Parathyroid adenoma (tissue), 2 donors: ENCODE results near the gene DMRT3.

Experiments used
- H2AFZ ChIP-seq: fragments of 300-600 bp; sonication (generic); one replicate; pipeline ENCODE4 v1.7.0; 2017; ENCODE audit warnings: antibody characterized with exemption, mild to moderate bottlenecking
- H3K27ac ChIP-seq: fragments of 300-600 bp; sonication (generic); one replicate; pipeline ENCODE4 v1.7.0; 2017
- H3K27me3 ChIP-seq: fragments of 300-600 bp; sonication (generic); one replicate; pipeline ENCODE4 v1.7.0; 2017; ENCODE audit warnings: low read length; ENCODE audit not compliant: control insufficient read depth, insufficient read depth
- H3K36me3 ChIP-seq: fragments of 300-600 bp; sonication (generic); one replicate; pipeline ENCODE4 v1.7.0; 2017; ENCODE audit warnings: low read length; ENCODE audit not compliant: control insufficient read depth, insufficient read depth
- H3K4me1 ChIP-seq: fragments of 300-600 bp; sonication (generic); one replicate; pipeline ENCODE4 v1.7.0; 2017; ENCODE audit warnings: control low read depth
- H3K4me2 ChIP-seq: fragments of 300-600 bp; sonication (generic); one replicate; pipeline ENCODE4 v1.7.0; 2017; ENCODE audit warnings: low read length
- H3K4me3 ChIP-seq: fragments of 300-600 bp; sonication (generic); one replicate; pipeline ENCODE4 v1.7.0; 2017; ENCODE audit warnings: low read depth, low read length
- H3K79me2 ChIP-seq: fragments of 300-600 bp; sonication (generic); one replicate; pipeline ENCODE4 v1.7.0; 2017; ENCODE audit warnings: control low read depth
- H3K9ac ChIP-seq: fragments of 300-600 bp; sonication (generic); one replicate; pipeline ENCODE4 v1.7.0; 2017; ENCODE audit warnings: mild to moderate bottlenecking
- H3K9me3 ChIP-seq: fragments of 300-600 bp; sonication (generic); one replicate; pipeline ENCODE4 v1.7.0; 2017; ENCODE audit warnings: low read length; ENCODE audit not compliant: control insufficient read depth
- TF ChIP-seq, protein P1 (sequence below): fragments of 300-600 bp; sonication (generic); IDR thresholded peaks from one replicate; pipeline ENCODE4 v1.7.0; 2017; ENCODE audit warnings: antibody characterized with exemption, mild to moderate bottlenecking
- donor health status: primary hyperparathyroidism.

DMRT3 gene

DNA sequence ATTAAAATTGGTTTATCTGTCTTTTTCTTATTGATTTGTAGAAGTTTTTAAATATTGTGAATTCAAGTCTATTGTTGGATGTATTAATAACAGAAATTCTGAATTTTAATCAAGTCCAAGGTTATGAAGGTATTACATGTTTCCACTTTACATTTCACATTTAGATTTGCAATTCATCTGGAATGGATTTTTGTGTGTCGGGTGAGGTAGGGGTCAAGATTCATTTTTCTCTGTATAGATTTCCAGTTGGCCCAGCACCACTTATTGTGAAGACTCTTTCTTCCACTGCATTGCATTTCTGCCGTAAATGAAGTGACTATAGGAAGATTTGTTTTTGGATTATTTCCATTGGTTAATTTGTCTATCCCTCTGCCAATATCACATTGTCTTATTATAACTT is 38.2 kb downstream of the DMRT3 start:
- no peaks in the 10 kb centered on the region for H3K79me2 ChIP-seq
- H3K9me3 ChIP-seq = no peaks in the 10 kb centered on the region
- TF ChIP-seq, protein P1, sequence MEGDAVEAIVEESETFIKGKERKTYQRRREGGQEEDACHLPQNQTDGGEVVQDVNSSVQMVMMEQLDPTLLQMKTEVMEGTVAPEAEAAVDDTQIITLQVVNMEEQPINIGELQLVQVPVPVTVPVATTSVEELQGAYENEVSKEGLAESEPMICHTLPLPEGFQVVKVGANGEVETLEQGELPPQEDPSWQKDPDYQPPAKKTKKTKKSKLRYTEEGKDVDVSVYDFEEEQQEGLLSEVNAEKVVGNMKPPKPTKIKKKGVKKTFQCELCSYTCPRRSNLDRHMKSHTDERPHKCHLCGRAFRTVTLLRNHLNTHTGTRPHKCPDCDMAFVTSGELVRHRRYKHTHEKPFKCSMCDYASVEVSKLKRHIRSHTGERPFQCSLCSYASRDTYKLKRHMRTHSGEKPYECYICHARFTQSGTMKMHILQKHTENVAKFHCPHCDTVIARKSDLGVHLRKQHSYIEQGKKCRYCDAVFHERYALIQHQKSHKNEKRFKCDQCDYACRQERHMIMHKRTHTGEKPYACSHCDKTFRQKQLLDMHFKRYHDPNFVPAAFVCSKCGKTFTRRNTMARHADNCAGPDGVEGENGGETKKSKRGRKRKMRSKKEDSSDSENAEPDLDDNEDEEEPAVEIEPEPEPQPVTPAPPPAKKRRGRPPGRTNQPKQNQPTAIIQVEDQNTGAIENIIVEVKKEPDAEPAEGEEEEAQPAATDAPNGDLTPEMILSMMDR = no peak
- no peaks in the 10 kb centered on the region for H3K4me1 ChIP-seq
- H3K27ac ChIP-seq = no peak overlapping the region
- H2AFZ ChIP-seq = no peak overlapping the region
- no peak overlapping the region for H3K9ac ChIP-seq
- no peak overlapping the region for H3K4me2 ChIP-seq
- no peaks in the 10 kb centered on the region for H3K27me3 ChIP-seq
- H3K4me3 ChIP-seq = no peak overlapping the region
- no peaks in the 10 kb centered on the region for H3K36me3 ChIP-seq

DNA sequence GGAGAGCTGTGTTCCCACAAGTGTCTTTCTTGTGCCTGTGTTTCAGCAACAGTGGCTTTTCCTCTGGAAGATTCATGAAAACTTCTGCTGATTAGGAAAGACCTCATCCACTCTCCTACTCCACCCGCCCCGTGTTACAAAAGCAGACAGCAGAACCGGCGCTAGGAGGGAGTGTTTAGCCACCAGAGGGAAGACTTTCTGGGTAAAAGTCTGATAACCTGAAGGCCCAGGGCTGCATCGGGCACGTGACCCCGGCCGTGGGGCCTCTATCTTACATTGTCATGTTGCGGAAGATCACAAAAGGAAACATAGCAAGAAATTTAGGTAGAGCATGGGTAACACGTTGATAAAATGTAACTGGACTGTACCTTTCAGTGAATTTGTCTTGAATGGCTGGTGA is 41.7 kb downstream of the DMRT3 start:
- TF ChIP-seq, protein P1 = peak; percentile 63
- H3K27me3 ChIP-seq = no peaks in the 10 kb centered on the region
- H3K27ac ChIP-seq = no peak overlapping the region
- H3K9me3 ChIP-seq = no peaks in the 10 kb centered on the region
- no peak overlapping the region for H3K4me2 ChIP-seq
- H3K9ac ChIP-seq = no peak overlapping the region
- no peak overlapping the region for H3K4me3 ChIP-seq
- no peaks in the 10 kb centered on the region for H3K36me3 ChIP-seq
- no peak overlapping the region for H2AFZ ChIP-seq
- no peaks in the 10 kb centered on the region for H3K4me1 ChIP-seq
- H3K79me2 ChIP-seq = no peaks in the 10 kb centered on the region

DNA sequence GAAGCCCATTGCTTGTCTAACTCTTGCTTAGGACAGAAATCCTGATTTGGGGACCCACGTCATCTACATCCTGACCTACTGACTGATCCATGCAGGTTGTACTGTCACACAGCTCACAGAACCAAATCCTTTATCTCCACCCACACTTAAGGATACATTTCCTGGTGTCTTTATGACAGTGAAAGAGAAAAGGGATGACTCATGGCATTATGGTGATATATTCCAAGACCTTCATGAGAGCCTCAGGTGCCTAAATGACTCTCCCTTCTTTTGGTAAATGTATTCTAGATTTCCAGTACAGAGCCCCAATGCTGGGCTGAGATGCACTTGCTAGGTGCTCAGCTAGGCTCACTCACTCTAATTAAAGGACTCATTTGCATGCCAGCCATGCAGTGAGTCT is 47.7 kb downstream of the DMRT3 start:
- Histone ChIP-seq H3K9ac (no peak overlapping the region), H3K4me1 (no peaks in the 10 kb centered on the region), H3K36me3 (no peaks in the 10 kb centered on the region), H3K27ac (no peak overlapping the region), H2AFZ (no peak overlapping the region), H3K4me3 (no peak overlapping the region), H3K4me2 (no peak overlapping the region), H3K9me3 (no peaks in the 10 kb centered on the region), H3K27me3 (no peaks in the 10 kb centered on the region), H3K79me2 (no peaks in the 10 kb centered on the region)
- TF ChIP-seq, protein P1 = no peak

DNA sequence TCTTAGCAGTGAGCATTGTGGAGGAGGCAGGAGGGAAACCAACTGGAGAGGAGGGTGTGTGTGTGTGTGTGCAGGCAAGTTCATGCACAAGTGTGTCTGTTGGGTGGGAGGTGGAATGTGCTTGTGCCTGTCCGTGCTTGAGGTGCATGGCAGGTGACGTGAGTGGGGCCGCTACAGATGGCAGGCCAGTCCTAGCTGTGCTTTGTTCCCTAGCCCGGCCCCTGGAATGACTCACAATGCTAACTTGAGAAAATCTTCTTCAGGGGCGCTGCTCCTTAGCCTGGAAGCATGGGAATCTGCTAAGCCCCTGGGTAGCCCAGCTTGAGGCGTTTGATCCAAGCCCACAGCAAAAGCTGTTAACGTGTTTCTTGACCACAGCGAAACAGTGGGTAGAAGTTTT is 48.7 kb downstream of the DMRT3 start:
- no peak overlapping the region for H3K4me2 ChIP-seq
- H3K9me3 ChIP-seq = no peaks in the 10 kb centered on the region
- no peak overlapping the region for H3K9ac ChIP-seq
- no peak overlapping the region for H3K4me3 ChIP-seq
- no peak overlapping the region for H3K27ac ChIP-seq
- H3K36me3 ChIP-seq = no peaks in the 10 kb centered on the region
- H3K27me3 ChIP-seq = no peaks in the 10 kb centered on the region
- H2AFZ ChIP-seq = no peak overlapping the region
- no peaks in the 10 kb centered on the region for H3K79me2 ChIP-seq
- no peaks in the 10 kb centered on the region for H3K4me1 ChIP-seq
- TF ChIP-seq, protein P1 = no peak

DNA sequence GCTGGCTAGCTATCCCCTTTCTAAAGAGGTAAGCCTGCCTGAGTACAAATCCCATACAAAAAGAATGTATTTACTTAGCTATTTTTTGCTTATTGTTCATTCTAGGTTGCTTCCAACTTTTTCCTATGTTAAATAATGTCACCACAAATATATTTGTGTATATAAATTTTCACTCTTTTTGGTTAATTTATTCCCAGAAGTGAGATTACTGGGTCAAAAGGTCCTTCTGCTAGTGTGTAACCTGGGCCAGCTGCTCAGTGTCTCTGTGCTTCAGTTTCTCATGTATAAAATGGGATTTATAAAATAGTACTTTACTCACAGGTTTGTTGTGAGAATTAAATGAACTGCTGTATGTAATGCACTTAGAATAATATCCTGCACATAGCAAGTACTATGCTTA is 49.8 kb downstream of the DMRT3 start:
- no peaks in the 10 kb centered on the region for H3K9me3 ChIP-seq
- H3K27ac ChIP-seq = no peak overlapping the region
- no peaks in the 10 kb centered on the region for H3K36me3 ChIP-seq
- no peaks in the 10 kb centered on the region for H3K79me2 ChIP-seq
- H3K4me3 ChIP-seq = no peak overlapping the region
- H3K4me1 ChIP-seq = no peaks in the 10 kb centered on the region
- H3K4me2 ChIP-seq = no peak overlapping the region
- H3K27me3 ChIP-seq = no peaks in the 10 kb centered on the region
- no peak overlapping the region for H2AFZ ChIP-seq
- TF ChIP-seq, protein P1 = no peak
- no peak overlapping the region for H3K9ac ChIP-seq
